HG03457 (cell line): Measurements from ENCODE around the gene OCEL1.

Source experiments
- ATAC-seq: cut with Tn5 transposase; IDR thresholded peaks from one replicate; pipeline ENCODE4 v1.9.1; 2021; ENCODE audit warnings: moderate number of reproducible peaks; ENCODE audit not compliant: unreplicated experiment

The OCEL1 gene

GRCh38 chr19:17209126-17210036 is 16.6 kb upstream of the OCEL1 start:
- no peak for ATAC-seq

DNA sequence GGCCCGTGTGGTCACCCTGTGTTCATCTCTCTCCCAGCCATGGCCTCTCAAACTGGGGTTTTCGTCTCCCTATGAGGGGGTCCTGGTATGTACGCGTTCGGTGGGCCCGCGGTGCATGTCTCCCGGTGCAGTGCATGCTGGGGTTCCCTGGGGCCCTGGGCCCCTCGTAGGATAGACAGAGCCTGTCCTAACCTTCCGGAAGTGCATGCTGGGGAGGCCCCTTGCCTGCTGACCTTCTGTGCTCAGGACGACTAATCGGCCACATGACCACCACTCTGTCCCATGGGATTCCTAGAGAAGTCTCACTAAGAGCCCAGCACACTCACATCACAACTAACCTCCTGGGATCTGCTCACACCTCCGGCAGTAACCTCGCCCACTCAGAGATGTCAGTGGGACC is 15.7 kb upstream of the OCEL1 start:
- no peak for ATAC-seq

DNA sequence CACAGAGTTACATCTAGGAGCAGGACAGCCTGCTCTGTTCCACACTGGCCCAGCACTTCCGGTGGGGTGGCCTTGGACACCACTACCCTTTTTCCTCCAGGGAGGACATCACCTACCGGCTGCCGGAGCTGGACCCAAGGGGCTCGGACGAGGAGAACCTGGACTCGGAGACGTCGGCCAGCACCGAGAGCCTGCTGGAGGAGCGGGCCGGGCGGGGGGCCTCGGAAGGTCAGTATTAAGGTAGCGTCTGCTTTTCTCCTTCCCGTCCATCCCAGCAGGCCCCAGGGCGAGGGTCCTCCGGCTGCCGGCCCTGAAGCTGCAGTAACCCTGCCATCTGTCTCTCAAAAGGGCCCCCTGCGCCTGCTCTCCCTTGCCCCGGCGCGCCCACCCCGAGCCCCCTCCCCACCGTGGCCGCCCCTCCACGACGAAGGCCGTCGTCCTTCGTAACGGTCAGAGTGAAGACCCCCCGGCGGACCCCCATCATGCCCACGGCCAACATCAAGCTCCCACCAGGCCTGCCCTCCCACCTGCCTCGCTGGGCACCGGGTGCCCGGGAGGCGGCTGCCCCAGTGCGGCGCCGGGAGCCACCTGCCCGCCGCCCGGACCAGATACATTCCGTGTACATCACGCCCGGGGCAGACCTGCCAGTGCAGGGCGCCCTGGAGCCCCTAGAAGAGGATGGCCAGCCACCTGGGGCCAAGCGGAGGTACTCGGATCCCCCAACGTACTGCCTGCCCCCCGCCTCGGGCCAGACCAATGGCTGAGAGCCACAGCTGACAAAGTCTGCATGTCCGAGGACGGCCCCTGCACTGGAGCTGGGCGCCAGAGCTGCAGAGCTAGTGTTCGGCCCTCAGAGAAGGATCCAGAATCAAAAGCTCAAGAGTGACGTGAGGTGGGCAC is 14.2 kb upstream of the OCEL1 start:
- no peak for ATAC-seq

DNA sequence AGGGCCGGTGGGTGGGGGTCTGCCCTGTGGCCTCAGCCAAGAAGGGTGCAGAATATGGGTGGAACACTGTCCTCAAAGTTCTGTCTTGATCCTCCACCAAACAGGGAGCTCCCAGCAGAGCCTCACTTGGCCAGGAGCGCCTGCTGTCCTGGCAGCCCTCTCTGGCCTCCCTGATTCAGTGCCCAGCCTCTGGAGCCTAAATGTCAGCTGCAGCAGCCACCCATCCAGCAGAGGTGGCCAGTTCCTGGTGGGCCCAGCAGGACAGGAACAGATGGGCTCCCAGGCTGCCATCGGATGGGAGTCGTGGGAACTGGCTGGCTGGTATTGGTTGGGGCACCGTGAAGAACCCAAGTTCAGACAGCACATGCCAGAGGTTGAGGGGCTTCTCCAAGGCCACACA is 12.7 kb upstream of the OCEL1 start:
- no peak for ATAC-seq

DNA sequence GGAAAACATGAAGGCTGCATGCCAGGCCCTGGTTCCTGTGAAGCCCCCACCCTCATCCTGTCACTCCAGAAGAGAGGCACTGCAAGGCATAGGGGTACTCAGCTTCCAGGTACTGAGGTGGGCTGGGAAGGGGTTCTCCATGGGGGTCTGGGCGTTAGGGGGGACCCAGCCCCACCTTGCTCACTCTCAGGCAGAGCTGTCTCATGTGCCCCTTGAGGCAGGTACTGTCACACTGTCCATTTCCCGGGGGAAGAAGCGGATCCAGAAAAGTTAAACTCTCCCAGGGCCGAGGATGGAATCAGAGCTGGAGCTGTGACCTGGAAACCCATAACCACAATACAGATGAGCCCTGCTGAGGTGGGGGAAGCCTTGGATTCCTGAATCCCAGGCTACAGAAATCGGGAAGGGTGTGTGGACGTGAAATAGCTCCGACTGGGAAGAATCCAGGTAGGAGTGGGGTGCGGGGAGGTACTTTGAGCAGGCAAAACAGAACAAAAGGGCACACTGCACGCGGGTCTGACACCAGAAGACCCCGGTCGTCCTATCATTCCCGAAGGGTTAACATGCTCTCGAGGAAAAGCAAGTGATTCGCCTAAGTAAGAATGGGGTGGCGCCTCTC is 11.4 kb upstream of the OCEL1 start:
- no peak for ATAC-seq

GRCh38 chr19:17215127-17215971 is 10.7 kb upstream of the OCEL1 start, which contains the start of gene USE1:
TSS of gene USE1 (plus strand) at chr19:17215357. CDS start at chr19:17215406, 49 bp downstream.
- ATAC-seq: no peak

DNA sequence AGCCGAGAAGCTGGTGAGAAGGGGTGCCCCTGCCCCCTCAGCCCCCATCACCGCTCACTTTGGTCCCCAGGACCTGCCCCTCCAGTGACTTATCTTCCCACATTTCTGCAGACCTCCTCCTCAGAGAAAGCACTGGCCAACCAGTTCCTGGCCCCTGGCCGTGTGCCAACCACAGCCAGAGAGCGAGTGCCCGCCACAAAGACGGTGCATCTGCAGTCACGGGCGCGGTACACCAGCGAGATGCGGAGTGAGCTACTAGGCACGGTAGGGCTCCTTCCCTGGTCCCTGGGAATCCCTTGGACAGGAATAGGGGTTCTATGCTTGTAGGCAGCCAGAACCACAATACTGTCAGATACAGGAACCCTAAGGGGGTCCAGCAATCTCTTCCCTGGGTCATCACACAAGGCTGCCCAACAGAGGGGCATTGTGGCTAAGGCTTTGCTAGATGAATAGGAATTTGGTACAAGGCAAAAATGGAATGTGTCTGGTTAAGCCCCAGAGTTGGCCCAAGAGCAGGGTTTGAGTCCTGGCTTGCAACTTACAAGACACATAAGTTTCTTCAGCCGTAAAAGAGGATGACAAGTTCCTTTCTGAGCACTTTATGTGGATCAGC is 9.9 kb upstream of the OCEL1 start:
- no peak for ATAC-seq

DNA sequence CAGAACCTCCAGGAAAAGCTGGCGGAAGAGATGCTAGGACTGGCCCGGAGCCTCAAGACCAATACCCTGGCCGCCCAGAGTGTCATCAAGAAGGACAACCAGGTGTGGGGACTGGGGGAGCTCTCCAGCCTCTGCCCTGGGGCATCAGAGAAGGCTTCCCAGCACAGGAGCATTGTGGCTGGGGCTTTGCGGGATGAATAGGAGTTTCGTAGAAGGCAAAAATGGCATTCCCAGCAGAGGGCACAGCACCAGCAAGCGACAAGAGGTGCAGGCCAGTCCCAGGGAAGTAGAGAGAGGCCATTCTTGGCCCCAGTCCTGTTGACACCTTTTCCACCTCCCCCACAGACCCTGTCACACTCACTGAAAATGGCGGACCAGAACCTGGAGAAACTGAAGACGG is 6.7 kb upstream of the OCEL1 start:
- no peak for ATAC-seq

GRCh38 chr19:17220207-17220758 is 5.7 kb upstream of the OCEL1 start:
- ATAC-seq: no peak

DNA sequence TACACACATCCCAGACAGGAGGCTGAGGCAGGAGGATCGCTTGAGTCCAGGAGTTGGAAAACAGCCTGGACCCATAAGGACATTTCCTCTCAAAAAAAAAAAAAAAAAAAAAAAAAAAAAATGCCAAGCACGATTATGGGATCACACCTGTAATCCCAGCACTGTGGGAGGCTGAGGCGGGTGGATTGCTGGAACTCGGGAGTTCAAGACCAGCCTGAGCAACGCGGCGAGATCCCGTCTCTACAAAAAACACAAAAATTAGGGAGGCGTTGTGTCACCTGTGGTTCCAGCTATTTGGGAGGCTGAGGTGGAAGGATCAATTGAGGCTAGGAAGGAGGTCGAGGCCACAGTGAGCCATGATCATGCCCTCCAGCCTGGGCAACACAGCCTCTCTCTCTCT is 973 bp upstream of the OCEL1 start:
- no peak for ATAC-seq

- ATAC-seq: no peak
Observed at GRCh38 chr19:17227798-17228367, 1.9 kb downstream of the OCEL1 start.

DNA sequence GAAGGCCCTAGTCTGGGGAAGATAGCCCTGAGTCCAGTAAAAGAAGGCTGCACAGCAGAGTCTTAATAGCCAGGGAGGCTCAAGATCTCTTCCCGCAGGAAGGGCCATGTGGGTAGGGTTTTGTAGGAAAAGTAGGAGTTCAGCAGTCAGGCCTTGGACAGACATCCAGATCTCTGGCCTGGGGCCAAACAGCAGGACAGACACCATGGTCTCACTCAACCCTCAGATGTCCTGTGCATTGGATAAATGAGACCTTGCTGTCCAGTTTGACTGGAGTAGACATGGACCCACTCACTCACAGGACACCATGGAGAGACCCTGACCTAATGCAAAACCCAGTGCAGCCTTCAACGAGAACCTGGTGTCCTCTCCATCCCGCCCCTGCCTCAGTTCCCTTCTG is 3.9 kb downstream of the OCEL1 start:
- ATAC-seq: no peak

DNA sequence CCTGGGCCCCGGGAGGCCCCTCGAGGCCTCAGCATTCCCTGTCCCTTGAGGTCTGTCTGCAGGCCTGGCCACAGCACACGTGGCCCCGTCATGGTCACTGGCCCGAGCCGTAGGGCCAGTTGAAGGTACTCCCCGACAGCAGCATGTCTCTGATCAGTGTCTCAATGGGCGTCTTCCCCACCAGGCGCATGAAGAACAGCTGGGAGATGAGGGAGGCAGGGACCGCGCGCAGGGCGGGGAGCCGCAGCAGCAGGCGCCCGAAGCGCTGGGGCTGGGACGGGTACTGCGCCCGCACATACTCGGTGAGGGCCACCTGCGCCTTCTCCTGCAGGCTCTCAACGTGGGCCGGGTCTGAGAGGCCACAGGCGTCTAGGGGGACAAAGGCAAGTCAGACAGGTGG is 6.2 kb downstream of the OCEL1 start:
- ATAC-seq: no peak

GRCh38 chr19:17234911-17235299 is 8.9 kb downstream of the OCEL1 start:
- ATAC-seq: no peak

GRCh38 chr19:17235300-17235970 is 9.4 kb downstream of the OCEL1 start:
- no peak for ATAC-seq

DNA sequence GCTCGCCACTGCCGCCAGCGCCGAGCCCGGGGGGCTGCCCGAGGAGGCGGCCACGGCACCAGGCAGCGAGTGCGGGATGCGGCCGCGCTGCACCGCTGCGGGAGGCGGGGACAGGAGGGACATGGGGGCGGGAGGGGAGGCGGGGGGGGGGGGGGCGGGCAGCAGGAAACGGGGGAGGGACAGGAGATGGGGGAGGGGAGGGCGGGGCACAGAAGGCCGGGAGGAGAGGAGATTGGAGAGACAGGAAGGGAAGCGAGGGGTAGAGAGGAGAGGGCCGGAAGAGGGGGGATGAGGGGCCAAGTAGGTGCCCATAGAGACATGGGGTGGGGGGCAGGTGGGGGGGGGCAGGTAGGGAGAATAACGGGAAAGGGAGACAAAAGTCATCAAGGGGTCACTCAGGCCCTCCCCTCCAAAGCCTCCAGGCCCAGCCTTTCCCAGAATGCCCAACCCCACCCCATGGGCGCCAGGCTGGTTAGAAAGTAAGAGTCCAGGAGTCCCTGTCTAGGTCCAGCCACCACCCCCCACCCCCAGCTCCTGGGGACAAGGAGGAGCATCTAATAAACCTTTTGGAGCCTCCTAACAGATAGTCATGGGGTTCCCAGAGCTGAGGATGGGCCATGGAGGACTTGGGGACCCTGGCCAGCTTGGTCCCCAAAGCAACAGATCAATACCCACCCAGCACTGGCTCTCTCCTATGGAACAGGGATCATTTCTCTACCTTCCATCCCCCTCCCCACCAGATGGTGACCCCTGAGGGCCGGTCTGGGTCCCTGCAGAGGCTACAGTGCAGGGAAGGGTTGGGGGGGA is 10.1 kb downstream of the OCEL1 start:
- ATAC-seq: no peak

GRCh38 chr19:17236811-17237543 is 11.0 kb downstream of the OCEL1 start:
- ATAC-seq: no peak
